GM08714 (cell line): ENCODE measurements around the gene MACROD1.
"Not testable (repeated sequence)": the region's sequence is repeated elsewhere in the genome, so short reads cannot be mapped to it uniquely, and the experiment has no call there.

Experiments
- H3K4me3 ChIP-seq: fragments of 200-500 bp; sonication (Bioruptor generic); 2 replicates; pipeline ENCODE4 v1.5.1; 2014; ENCODE audit warnings: mild to moderate bottlenecking, low read length, inconsistent platforms
- ZNF274 ChIP-seq: IDR thresholded peaks from 2 replicates; pipeline ENCODE4 v1.6.1; 2012; ENCODE audit warnings: mild to moderate bottlenecking, low read depth, low read length

Gene MACROD1

GRCh38 chr11:63986932-63987513, 178.9 kb downstream of the MACROD1 start:
- H3K4me3 ChIP-seq: peak overlapping the region; percentile 79
- no peak for TF ChIP-seq ZNF274

GRCh38 chr11:63986156-63986931, 179.6 kb downstream of the MACROD1 start, which contains the start of gene OTUB1:
TSS of gene OTUB1 (plus strand) at chr11:63986438. CDS start at chr11:63986457, 19 bp downstream.
- peak within 1 kb of the TSS; percentile 79 for H3K4me3 ChIP-seq
- TF ChIP-seq ZNF274: no peak

GRCh38 chr11:63985812-63986155, 180.1 kb downstream of the MACROD1 start:
- no peak for TF ChIP-seq ZNF274
- H3K4me3 ChIP-seq: peak overlapping the region; percentile 79; the same call in 1 of the 2 replicates

- no peak overlapping the region for H3K4me3 ChIP-seq
- TF ChIP-seq ZNF274: no peak
Observed at GRCh38 chr11:63979426-63979825, 186.5 kb downstream of the MACROD1 start.

- TF ChIP-seq ZNF274: no peak
- no peak overlapping the region for H3K4me3 ChIP-seq
Observed at GRCh38 chr11:63978551-63979239, 187.2 kb downstream of the MACROD1 start.

GRCh38 chr11:63974259-63975143, 191.4 kb downstream of the MACROD1 start, which contains the start of gene COX8A:
TSS of gene COX8A (plus strand) at chr11:63974620. CDS start at chr11:63974681, 61 bp downstream.
- no peak for TF ChIP-seq ZNF274
- H3K4me3 ChIP-seq: peak within 1 kb of the TSS; percentile 69

GRCh38 chr11:63973912-63974258, 192.0 kb downstream of the MACROD1 start:
- peak overlapping the region; percentile 31; the same call in 1 of the 2 replicates for H3K4me3 ChIP-seq

GRCh38 chr11:63970902-63971301, 195.0 kb downstream of the MACROD1 start:
- H3K4me3 ChIP-seq: no peak overlapping the region
- no peak for TF ChIP-seq ZNF274

GRCh38 chr11:63969461-63969860, 196.5 kb downstream of the MACROD1 start:
- TF ChIP-seq ZNF274: no peak

GRCh38 chr11:63966444-63966843, 199.5 kb downstream of the MACROD1 start:
- no peak overlapping the region for H3K4me3 ChIP-seq
- TF ChIP-seq ZNF274: no peak

More at GRCh38 chr11:63969461-63969860, 196.5 kb downstream of the MACROD1 start:
- H3K4me3 ChIP-seq: no peak overlapping the region

- not testable (repeated sequence) for H3K4me3 ChIP-seq
Observed at GRCh38 chr11:63963895-63964294, 202.0 kb downstream of the MACROD1 start.

GRCh38 chr11:63961608-63962412, 204.1 kb downstream of the MACROD1 start:
- H3K4me3 ChIP-seq: no peak overlapping the region
- no peak for TF ChIP-seq ZNF274

- no peak overlapping the region for H3K4me3 ChIP-seq
- no peak for TF ChIP-seq ZNF274
Observed at GRCh38 chr11:63958008-63958407, 207.9 kb downstream of the MACROD1 start.
